Endothelial cell of umbilical vein (primary cell): ENCODE data around the gene C9orf153. TPM values are rescaled to one million over a fixed set of nuclear protein-coding genes. Genes with fewer than 3 reads are reported as not detected.

Experiments used
- BruUV-seq: library from RNA; stranded (reverse); fragments of 400-500 nt; replicated peaks from 2 replicates; lab custom pipeline; 2021; lab: Mats Ljungman, UMichigan
- CTCF ChIA-PET: fragments of 300-600, 350-600 bp; sonication (Branson Sonifier 250); formaldehyde crosslinking; loops from one replicate; lab custom pipeline; 2021; ENCODE audit warnings: antibody characterized with exemption, inconsistent platforms; lab: Charles Lee
- POLR2A ChIA-PET: fragments of 300-600, 350-600 bp; sonication (Branson Sonifier 250); formaldehyde crosslinking; loops from one replicate; lab custom pipeline; 2021; ENCODE audit warnings: antibody characterized with exemption, inconsistent platforms; lab: Charles Lee
- DNase-seq: peaks from one replicate; pipeline ENCODE4 v3.0.0-alpha.2; 2011; ENCODE audit warnings: low read depth, low spot score
- FAIRE-seq: peaks from 2 replicates; lab custom pipeline; 2011; peaks lifted over from hg19 to GRCh38; lab: Jason Lieb, UNC
- H2AFZ ChIP-seq: 2 replicates; pipeline ENCODE4 v1.6.0; 2012; ENCODE audit warnings: low read depth, low read length, control low read depth, inconsistent platforms
- H3K27ac ChIP-seq: 2 replicates; pipeline ENCODE4 v1.5.1; 2011; ENCODE audit warnings: low read depth, mild to moderate bottlenecking, control low read depth, low read length, moderate library complexity; ENCODE audit not compliant: insufficient read depth
- H3K27me3 ChIP-seq, 2 experiments: 2 replicates each; pipeline versions ENCODE4 v1.6.0 to v1.6.1; 2011; ENCODE audit warnings: low read length in 2 of 2, mixed read lengths in 1 of 2; ENCODE audit not compliant: control insufficient read depth in 2 of 2, insufficient read depth in 2 of 2
- H3K36me3 ChIP-seq, 2 experiments: 2 replicates in 1 of 2; 3 replicates in 1 of 2; pipeline ENCODE4 v1.5.1; 2011; ENCODE audit warnings: low read length in 2 of 2, mild to moderate bottlenecking in 1 of 2, moderate library complexity in 1 of 2; ENCODE audit not compliant: control insufficient read depth in 2 of 2, insufficient read depth in 2 of 2; ENCODE audit errors: extremely low read depth in 1 of 2
- H3K4me1 ChIP-seq: 3 replicates; pipeline ENCODE4 v1.5.1; 2011; ENCODE audit warnings: mild to moderate bottlenecking, low read length; ENCODE audit not compliant: control insufficient read depth, insufficient read depth; ENCODE audit errors: extremely low read depth
- H3K4me2 ChIP-seq: 2 replicates; pipeline ENCODE4 v1.6.1; 2011; ENCODE audit warnings: low read length, control low read depth, mixed read lengths; ENCODE audit not compliant: insufficient read depth
- H3K4me3 ChIP-seq, 3 experiments: fragments of 200-600 bp in 1 of 3; sonication (generic), shearing (Covaris generic) in 1 of 3; replicated peaks in 1 of 3; 2 replicates each; pipeline ENCODE4 v1.5.1; 2011 to 2016; ENCODE audit warnings: control low read depth in 3 of 3, low read length in 3 of 3, mild to moderate bottlenecking in 2 of 3, inconsistent platforms in 1 of 3, low read depth in 1 of 3, moderate library complexity in 1 of 3; ENCODE audit not compliant: insufficient read depth in 1 of 3
- H3K79me2 ChIP-seq: 2 replicates; pipeline ENCODE4 v1.6.0; 2012; ENCODE audit warnings: low read length, inconsistent platforms; ENCODE audit not compliant: control insufficient read depth, insufficient read depth
- H3K9ac ChIP-seq: replicated peaks from 2 replicates; pipeline ENCODE3; 2011; ENCODE audit warnings: low read length, control low read depth; ENCODE audit not compliant: insufficient read depth; ENCODE audit errors: extremely low read depth
- H3K9me1 ChIP-seq: replicated peaks from 3 replicates; pipeline ENCODE4 v1.6.0; 2011; ENCODE audit warnings: mild to moderate bottlenecking, low read length; ENCODE audit not compliant: control insufficient read depth, insufficient read depth; ENCODE audit errors: extremely low read depth
- H3K9me3 ChIP-seq: replicated peaks from 2 replicates; pipeline ENCODE4 v1.5.1; 2012; ENCODE audit warnings: low read length, inconsistent platforms; ENCODE audit not compliant: control insufficient read depth, insufficient read depth
- H4K20me1 ChIP-seq: replicated peaks from 2 replicates; pipeline ENCODE3; 2011; ENCODE audit warnings: mild to moderate bottlenecking, low read length; ENCODE audit not compliant: control insufficient read depth, insufficient read depth; ENCODE audit errors: extremely low read depth
- EZH2 ChIP-seq: IDR thresholded peaks from 2 replicates; pipeline ENCODE4 v1.6.1; 2012; ENCODE audit warnings: borderline replicate concordance, low read depth, mild to moderate bottlenecking, moderate library complexity, low read length, inconsistent platforms; ENCODE audit not compliant: severe bottlenecking
- FOS ChIP-seq: IDR thresholded peaks from 2 replicates; pipeline ENCODE4 v1.6.1; 2011; ENCODE audit warnings: mild to moderate bottlenecking, low read length, moderate library complexity, borderline replicate concordance; ENCODE audit not compliant: insufficient read depth
- GATA2 ChIP-seq: IDR thresholded peaks from 2 replicates; pipeline ENCODE4 v1.7.0; 2011; ENCODE audit warnings: low read depth, mild to moderate bottlenecking, moderate library complexity, mixed read lengths, low read length; ENCODE audit not compliant: insufficient read length, insufficient read depth
- JUN ChIP-seq: IDR thresholded peaks from 2 replicates; pipeline ENCODE4 v1.6.1; 2011; ENCODE audit warnings: borderline replicate concordance, low read depth; ENCODE audit not compliant: insufficient read length, insufficient read depth
- MYC ChIP-seq: IDR thresholded peaks from one replicate; pipeline ENCODE4 v1.6.1; 2011; ENCODE audit warnings: mild to moderate bottlenecking, low read depth, low read length
- POLR2A ChIP-seq: IDR thresholded peaks from 2 replicates; pipeline ENCODE4 v1.6.1; 2012; ENCODE audit warnings: low read depth, mild to moderate bottlenecking, control low read depth, low read length
- POLR2AphosphoS5 ChIP-seq: IDR thresholded peaks from 2 replicates; pipeline ENCODE4 v1.6.1; 2012; ENCODE audit warnings: low read depth, mild to moderate bottlenecking, control low read depth, low read length, moderate library complexity; ENCODE audit not compliant: insufficient read depth
- dilution Hi-C: fragments of 300-500 bp; cut with MboI; formaldehyde crosslinking; loops from one replicate; pipeline ENCODE4 v1.15.0; 2019; ENCODE audit warnings: low sequenced_read_pairs; ENCODE audit not compliant: extremely low pct_ligation_motif_present
- intact Hi-C: fragments of 100-400 bp; cut with micrococcal nuclease; formaldehyde crosslinking; loops from one replicate; pipeline ENCODE4 v1.10.0; 2022
- polyA plus RNA-seq, 4 experiments: library from polyadenylated mRNA; depleted of rRNA in 3 of 4; stranded (reverse) in 3 of 4; unstranded in 1 of 4; fragments of >200 nt; gene quantifications; 2 replicates each; pipeline versions ENCODE4 v1.2.1 to v1.2.3, GENCODE V29; 2011 to 2012; ENCODE audit warnings: missing spikeins in 1 of 4
- total RNA-seq: library from RNA; stranded (reverse); gene quantifications from 2 replicates; pipeline ENCODE4 v1.2.3, GENCODE V29; 2021
- TF ChIP-seq, protein P1 (sequence below), 2 donors: IDR thresholded peaks; 1 replicate in 1 of 2; 2 replicates in 1 of 2; pipeline ENCODE4 v1.5.1; 2011; ENCODE audit warnings: low read length in 2 of 2, mild to moderate bottlenecking in 2 of 2, moderate library complexity in 2 of 2, control low read depth in 1 of 2, inconsistent platforms in 1 of 2, low read depth in 1 of 2; ENCODE audit not compliant: insufficient read depth in 1 of 2; ENCODE audit errors: extremely low read depth in 1 of 2
- TF ChIP-seq, protein P2 (sequence below): IDR thresholded peaks from 2 replicates; pipeline ENCODE4 v1.6.1; 2011; ENCODE audit not compliant: insufficient read depth, insufficient read length

Gene C9orf153
- total and polyA plus RNA-seq, 2 donors (not counting 3 experiments of a cell fraction or from before 2014, with no cell fraction given), result 0.66 TPM; not detected in 1

DNA sequence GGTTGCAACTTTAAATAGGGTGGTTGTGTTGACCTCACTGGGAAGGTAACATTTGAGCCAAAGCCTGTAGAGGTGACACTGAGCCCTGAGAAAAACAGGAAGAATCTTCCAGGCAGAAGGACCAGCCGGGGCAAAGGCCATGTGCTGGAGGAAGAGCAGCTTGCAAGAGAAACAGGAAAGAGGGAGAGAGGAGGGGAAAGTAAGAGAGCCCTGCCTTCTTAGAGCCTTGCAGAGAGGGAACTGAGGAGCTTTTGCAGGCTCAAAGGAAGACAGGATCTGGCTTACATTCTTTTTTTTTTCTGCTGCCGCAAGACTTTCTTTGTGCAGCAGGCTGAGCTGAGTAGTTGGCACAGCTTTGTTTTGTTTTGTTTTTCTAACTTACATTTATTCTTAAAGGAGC is 17.4 kb downstream of the C9orf153 start:
- no peaks in the 10 kb centered on the region for H3K79me2 ChIP-seq
- no peaks in the 10 kb centered on the region for H3K27me3 ChIP-seq
- H3K9me3 ChIP-seq, result no peaks in the 10 kb centered on the region
- intact Hi-C loops, result no loop called here
- H3K4me3 ChIP-seq, result no peak overlapping the region
- TF ChIP-seq GATA2 (no peak), POLR2AphosphoS5 (no peak)
- H3K4me2 ChIP-seq, result no peak overlapping the region
- peak; percentile 21 for FAIRE-seq
- no peaks in the 10 kb centered on the region for H3K36me3 ChIP-seq
- no peak overlapping the region for H3K27ac ChIP-seq
- dilution Hi-C loops, result no loop called here
- ChIA-PET POLR2A (no interaction called here), CTCF (interaction anchor here (1.0 to 4.2 kb wide), 3 partner anchors 10 to 40 kb away, joined by 3 to 20 read pairs (median 3); no protein-coding TSS in a partner anchor)
- no peak overlapping the region for H3K9ac ChIP-seq
- H3K4me1 ChIP-seq, result peaks cover 4% of the 10 kb centered on the region
- H4K20me1 ChIP-seq, result no peaks in the 10 kb centered on the region
- DNase-seq, result peak; percentile 53
- no peaks in the 10 kb centered on the region for H3K9me1 ChIP-seq
- peak overlapping the region; percentile 67 for H2AFZ ChIP-seq
- BruUV-seq, result no TSS peak

DNA sequence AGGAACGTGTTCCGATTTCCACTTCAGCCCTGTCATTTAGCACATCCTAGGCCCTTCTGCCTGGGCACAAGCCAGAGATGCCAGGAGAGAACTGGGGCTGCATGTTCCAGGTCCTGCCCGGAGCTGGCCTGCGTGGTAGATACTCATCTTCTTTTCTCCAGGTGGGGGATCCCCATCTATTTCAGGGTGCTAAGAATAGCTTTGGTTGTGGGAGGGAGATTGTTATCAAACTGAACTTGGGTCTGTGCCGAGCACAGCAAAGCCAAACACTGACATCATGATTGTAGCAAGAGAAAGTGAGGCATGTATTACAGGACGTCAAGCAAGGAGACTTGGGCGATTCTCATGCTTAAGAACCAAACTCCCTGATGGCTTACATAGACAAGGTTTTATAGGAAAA is 18.2 kb downstream of the C9orf153 start:
- Histone ChIP-seq H3K4me2 (no peak overlapping the region), H3K4me3 (no peak overlapping the region), H3K79me2 (no peaks in the 10 kb centered on the region), H3K36me3 (no peaks in the 10 kb centered on the region), H3K9me3 (no peaks in the 10 kb centered on the region), H3K27ac (no peak overlapping the region), H3K9ac (no peak overlapping the region), H3K27me3 (no peaks in the 10 kb centered on the region), H3K4me1 (peaks cover 4% of the 10 kb centered on the region), H2AFZ (no peak overlapping the region), H4K20me1 (no peaks in the 10 kb centered on the region), H3K9me1 (no peaks in the 10 kb centered on the region)
- POLR2A ChIA-PET, result no interaction called here
- dilution Hi-C loops, result no loop called here
- intact Hi-C loops, result no loop called here
- no peak for TF ChIP-seq EZH2
- no peak for TF ChIP-seq FOS
- TF ChIP-seq, protein P1, sequence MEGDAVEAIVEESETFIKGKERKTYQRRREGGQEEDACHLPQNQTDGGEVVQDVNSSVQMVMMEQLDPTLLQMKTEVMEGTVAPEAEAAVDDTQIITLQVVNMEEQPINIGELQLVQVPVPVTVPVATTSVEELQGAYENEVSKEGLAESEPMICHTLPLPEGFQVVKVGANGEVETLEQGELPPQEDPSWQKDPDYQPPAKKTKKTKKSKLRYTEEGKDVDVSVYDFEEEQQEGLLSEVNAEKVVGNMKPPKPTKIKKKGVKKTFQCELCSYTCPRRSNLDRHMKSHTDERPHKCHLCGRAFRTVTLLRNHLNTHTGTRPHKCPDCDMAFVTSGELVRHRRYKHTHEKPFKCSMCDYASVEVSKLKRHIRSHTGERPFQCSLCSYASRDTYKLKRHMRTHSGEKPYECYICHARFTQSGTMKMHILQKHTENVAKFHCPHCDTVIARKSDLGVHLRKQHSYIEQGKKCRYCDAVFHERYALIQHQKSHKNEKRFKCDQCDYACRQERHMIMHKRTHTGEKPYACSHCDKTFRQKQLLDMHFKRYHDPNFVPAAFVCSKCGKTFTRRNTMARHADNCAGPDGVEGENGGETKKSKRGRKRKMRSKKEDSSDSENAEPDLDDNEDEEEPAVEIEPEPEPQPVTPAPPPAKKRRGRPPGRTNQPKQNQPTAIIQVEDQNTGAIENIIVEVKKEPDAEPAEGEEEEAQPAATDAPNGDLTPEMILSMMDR (IDR thresholded peaks at IDR 0.05; ENCODE audit: extremely low read depth in 1 of 2, insufficient read depth in 1 of 2, low read depth in 1 of 2, low read length in 2 of 2), result no peak
- TF ChIP-seq JUN, result no peak
- no peak for TF ChIP-seq POLR2AphosphoS5
- TF ChIP-seq, protein P2, sequence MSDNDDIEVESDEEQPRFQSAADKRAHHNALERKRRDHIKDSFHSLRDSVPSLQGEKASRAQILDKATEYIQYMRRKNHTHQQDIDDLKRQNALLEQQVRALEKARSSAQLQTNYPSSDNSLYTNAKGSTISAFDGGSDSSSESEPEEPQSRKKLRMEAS, result no peak
- no peak for TF ChIP-seq POLR2A
- no peak for TF ChIP-seq MYC
- TF ChIP-seq GATA2, result no peak
- FAIRE-seq (no peak), DNase-seq (no peak)
- CTCF ChIA-PET, result interaction anchor here (1.0 to 4.2 kb wide), 2 partner anchors 15 to 39 kb away, joined by 3 to 20 read pairs; no protein-coding TSS in a partner anchor
- no TSS peak for BruUV-seq
